B cell (primary cell): ENCODE results near the gene TIMM44.

Source experiments
- EZH2 ChIP-seq: IDR thresholded peaks from 2 replicates; pipeline ENCODE4 v1.6.1; 2012; ENCODE audit warnings: borderline replicate concordance, low read depth, mild to moderate bottlenecking, moderate library complexity, low read length; ENCODE audit not compliant: insufficient read depth, poor library complexity, severe bottlenecking
- TF ChIP-seq, protein P1 (sequence below): fragments of 200-600 bp; IDR thresholded peaks from one replicate; pipeline ENCODE4 v1.8.0; 2022; ENCODE audit warnings: antibody characterized with exemption, mild to moderate bottlenecking

DNA sequence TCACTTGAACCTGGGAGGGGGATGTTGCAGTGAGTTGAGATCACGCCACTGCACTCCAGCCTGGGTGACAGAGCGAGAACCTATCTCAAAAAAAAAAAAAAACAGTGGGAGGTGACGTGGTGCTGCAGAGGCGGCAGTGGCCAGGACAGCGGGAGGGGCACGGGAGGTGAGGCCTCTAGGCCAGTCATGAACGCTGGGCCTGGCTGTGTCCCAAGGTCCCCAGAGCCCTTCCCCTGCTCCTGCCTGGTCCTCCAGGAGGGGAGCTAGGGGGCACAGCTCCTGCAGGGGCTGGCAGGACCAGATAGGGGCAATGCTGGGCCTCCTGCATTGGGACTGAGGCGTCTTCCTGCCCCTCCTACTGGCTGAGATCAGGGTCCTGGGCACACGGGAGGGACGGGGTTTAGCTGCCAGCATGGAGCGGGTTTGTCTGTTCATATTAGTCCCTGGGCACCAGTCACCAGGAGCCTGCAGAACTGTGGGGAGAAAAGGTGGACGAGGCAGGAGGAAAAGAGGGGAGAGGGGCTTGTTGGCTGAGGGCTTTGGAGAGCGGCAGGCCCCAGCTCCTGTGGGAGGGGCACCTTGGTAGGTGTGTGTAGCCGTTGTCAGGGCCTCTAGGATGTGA, 35.3 kb downstream of the TIMM44 start:
- TF ChIP-seq, protein P1, sequence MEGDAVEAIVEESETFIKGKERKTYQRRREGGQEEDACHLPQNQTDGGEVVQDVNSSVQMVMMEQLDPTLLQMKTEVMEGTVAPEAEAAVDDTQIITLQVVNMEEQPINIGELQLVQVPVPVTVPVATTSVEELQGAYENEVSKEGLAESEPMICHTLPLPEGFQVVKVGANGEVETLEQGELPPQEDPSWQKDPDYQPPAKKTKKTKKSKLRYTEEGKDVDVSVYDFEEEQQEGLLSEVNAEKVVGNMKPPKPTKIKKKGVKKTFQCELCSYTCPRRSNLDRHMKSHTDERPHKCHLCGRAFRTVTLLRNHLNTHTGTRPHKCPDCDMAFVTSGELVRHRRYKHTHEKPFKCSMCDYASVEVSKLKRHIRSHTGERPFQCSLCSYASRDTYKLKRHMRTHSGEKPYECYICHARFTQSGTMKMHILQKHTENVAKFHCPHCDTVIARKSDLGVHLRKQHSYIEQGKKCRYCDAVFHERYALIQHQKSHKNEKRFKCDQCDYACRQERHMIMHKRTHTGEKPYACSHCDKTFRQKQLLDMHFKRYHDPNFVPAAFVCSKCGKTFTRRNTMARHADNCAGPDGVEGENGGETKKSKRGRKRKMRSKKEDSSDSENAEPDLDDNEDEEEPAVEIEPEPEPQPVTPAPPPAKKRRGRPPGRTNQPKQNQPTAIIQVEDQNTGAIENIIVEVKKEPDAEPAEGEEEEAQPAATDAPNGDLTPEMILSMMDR = no peak
- no peak for TF ChIP-seq EZH2
